SK-N-SH (cell line): ENCODE results near the gene ADPRS.

Source experiments
- CTCF ChIP-seq: fragments of 200-600 bp; sonication (generic); IDR thresholded peaks from 2 replicates; pipeline ENCODE4 v1.6.1; 2017; ENCODE audit warnings: antibody characterized with exemption, mild to moderate bottlenecking, moderate library complexity
- POLR2AphosphoS5 ChIP-seq: IDR thresholded peaks from 2 replicates; pipeline ENCODE4 v1.6.1; 2012; ENCODE audit warnings: low read depth, low read length
- TCF12 ChIP-seq: IDR thresholded peaks from 2 replicates; pipeline ENCODE4 v1.4.0; 2012
- TEAD4 ChIP-seq: IDR thresholded peaks from 2 replicates; pipeline ENCODE4 v1.4.0; 2012; ENCODE audit warnings: mild to moderate bottlenecking, borderline replicate concordance; ENCODE audit not compliant: insufficient read depth

GRCh38 chr1:36114371-36114770 lies 25.7 kb downstream of the ADPRS start:
- TF ChIP-seq TEAD4 (no peak), TCF12 (no peak), CTCF (no peak), POLR2AphosphoS5 (no peak)
